Measurements from ENCODE around the gene ZNF592. TPM values are rescaled to one million over a fixed set of nuclear protein-coding genes. Genes with fewer than 3 reads are reported as not detected.

Gene ZNF592
- total RNA-seq, 1 donor from 2014 or later = 36.1 TPM

- no peak for DNase-seq (ENCODE audit: low spot score in 2 of 2)
Measured at GRCh38 chr15:84714821-84715220, 33.6 kb upstream of the ZNF592 start.

DNA sequence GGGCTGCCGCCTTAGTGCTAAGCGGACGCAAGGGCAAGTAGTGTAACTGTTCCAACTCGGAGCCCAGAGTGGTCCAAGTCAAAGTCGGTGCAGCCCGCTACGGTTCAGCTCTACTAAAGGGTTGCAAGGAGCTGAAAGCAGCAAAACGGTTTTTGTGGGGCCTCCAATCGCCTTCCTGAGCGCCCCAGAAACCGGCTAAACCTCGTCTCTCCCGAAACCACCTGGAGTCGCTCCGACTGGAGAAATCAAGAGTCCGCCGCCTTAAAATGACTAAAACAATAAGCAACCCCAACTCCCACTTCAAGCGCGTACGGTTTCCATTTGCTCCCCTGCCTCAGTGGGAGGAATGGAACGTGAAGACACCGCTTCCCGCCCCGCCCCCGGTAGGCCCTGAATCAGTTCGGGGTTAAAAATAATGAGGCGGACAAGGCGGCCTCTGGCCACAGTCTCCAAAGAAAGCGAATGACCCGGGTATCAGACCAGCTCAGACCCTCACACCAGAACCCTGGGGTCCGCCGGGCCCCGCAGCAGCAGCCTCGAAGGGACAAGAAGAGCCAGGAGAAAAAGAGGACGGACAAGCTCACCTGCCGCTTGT is 32.9 kb upstream of the ZNF592 start:
- TF ChIP-seq, protein P1, sequence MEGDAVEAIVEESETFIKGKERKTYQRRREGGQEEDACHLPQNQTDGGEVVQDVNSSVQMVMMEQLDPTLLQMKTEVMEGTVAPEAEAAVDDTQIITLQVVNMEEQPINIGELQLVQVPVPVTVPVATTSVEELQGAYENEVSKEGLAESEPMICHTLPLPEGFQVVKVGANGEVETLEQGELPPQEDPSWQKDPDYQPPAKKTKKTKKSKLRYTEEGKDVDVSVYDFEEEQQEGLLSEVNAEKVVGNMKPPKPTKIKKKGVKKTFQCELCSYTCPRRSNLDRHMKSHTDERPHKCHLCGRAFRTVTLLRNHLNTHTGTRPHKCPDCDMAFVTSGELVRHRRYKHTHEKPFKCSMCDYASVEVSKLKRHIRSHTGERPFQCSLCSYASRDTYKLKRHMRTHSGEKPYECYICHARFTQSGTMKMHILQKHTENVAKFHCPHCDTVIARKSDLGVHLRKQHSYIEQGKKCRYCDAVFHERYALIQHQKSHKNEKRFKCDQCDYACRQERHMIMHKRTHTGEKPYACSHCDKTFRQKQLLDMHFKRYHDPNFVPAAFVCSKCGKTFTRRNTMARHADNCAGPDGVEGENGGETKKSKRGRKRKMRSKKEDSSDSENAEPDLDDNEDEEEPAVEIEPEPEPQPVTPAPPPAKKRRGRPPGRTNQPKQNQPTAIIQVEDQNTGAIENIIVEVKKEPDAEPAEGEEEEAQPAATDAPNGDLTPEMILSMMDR (IDR thresholded peaks at IDR 0.05) = no peak
- no peaks in the 10 kb centered on the region for H3K27me3 ChIP-seq
- H3K4me3 ChIP-seq = peak overlapping the region; percentile 70 to 77
- intact Hi-C loops (cut with DNase I) = loop anchor here (1.0 to 2.0 kb wide), 6 partner anchors 57 to 213 kb away; partner anchors contain the start of genes ALPK3, NMB and WDR73
- H3K4me1 ChIP-seq = peaks cover 3 to 10% of the 10 kb centered on the region in 2 donors
- peaks cover 7% of the 10 kb centered on the region in 2 donors for H3K36me3 ChIP-seq
- H3K27ac ChIP-seq = peak overlapping the region; percentile 88
- H3K9me3 ChIP-seq = no peaks in the 10 kb centered on the region
- peak in 1 of 2 donors; percentile 66 for DNase-seq (ENCODE audit: low spot score in 2 of 2)

More at GRCh38 chr15:84714821-84715220, 33.6 kb upstream of the ZNF592 start:
- H3K4me3 ChIP-seq = peak overlapping the region; percentile 70 to 77
- intact Hi-C loops (cut with DNase I) = no loop called here
- H3K27me3 ChIP-seq = no peaks in the 10 kb centered on the region
- H3K4me1 ChIP-seq = peaks cover 3 to 10% of the 10 kb centered on the region in 2 donors
- no peaks in the 10 kb centered on the region for H3K9me3 ChIP-seq
- TF ChIP-seq, protein P1 (IDR thresholded peaks at IDR 0.05) = no peak
- H3K36me3 ChIP-seq = peaks cover 13% of the 10 kb centered on the region in 2 donors
- H3K27ac ChIP-seq = peak overlapping the region; percentile 88

GRCh38 chr15:84716036-84716732 is 32.2 kb upstream of the ZNF592 start, which contains the start of gene SEC11A:
TSS of gene SEC11A (minus strand) at chr15:84716139. CDS start at chr15:84716075, 64 bp downstream.
- TF ChIP-seq, protein P1 (IDR thresholded peaks at IDR 0.05) = no peak
- Histone ChIP-seq H3K4me3 (peak within 1 kb of the TSS; percentile 70 to 77), H3K9me3 (no peaks in the 10 kb centered on the region), H3K27me3 (no peaks in the 10 kb centered on the region), H3K4me1 (peaks cover 3 to 10% of the 10 kb centered on the region in 2 donors), H3K27ac (peak within 1 kb of the TSS; percentile 88), H3K36me3 (peaks cover under 1 to 2% of the 10 kb centered on the region in 2 donors)
- peak; percentile 88 to 98 for DNase-seq (ENCODE audit: low spot score in 2 of 2)
- intact Hi-C loops (cut with DNase I) = loop anchor here (1.0 to 2.0 kb wide), 6 partner anchors 58 to 213 kb away; partner anchors contain the start of genes ALPK3, NMB and WDR73

DNA sequence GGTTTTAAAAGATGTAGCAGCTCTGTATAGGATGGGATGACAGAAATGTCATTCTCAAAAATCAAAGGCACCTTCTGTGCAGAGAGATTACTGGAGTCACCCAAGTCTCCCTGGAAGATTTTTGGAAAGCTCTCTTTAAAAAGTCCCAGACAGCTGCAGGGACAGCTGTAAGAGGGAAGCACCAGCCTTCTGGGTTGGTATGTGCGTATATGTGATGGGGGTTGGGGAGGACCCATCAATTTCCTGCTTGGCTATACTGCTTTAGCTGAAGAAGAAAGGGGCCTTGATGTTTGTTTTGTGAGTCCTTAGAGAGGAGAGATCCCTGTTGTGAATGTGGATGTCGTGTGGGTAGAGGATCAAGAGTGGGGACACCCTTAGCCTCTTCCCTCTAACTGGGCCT is 27.0 kb upstream of the ZNF592 start:
- Histone ChIP-seq H3K36me3 (no peaks in the 10 kb centered on the region), H3K4me1 (no peaks in the 10 kb centered on the region), H3K4me3 (no peak overlapping the region), H3K27ac (no peak overlapping the region), H3K9me3 (no peaks in the 10 kb centered on the region), H3K27me3 (no peaks in the 10 kb centered on the region)
- DNase-seq (ENCODE audit: low spot score in 2 of 2) = no peak
- intact Hi-C loops (cut with DNase I) = no loop called here
- TF ChIP-seq, protein P1 (IDR thresholded peaks at IDR 0.05) = no peak

GRCh38 chr15:84722628-84723027 is 25.8 kb upstream of the ZNF592 start:
- TF ChIP-seq, protein P1 (IDR thresholded peaks at IDR 0.05) = no peak
- Histone ChIP-seq H3K27me3 (no peaks in the 10 kb centered on the region), H3K4me3 (no peak overlapping the region), H3K27ac (no peak overlapping the region), H3K9me3 (no peaks in the 10 kb centered on the region), H3K36me3 (no peaks in the 10 kb centered on the region), H3K4me1 (no peaks in the 10 kb centered on the region)
- intact Hi-C loops (cut with DNase I) = no loop called here
- no peak for DNase-seq (ENCODE audit: low spot score in 2 of 2)
